ENCODE results near the gene TWIST2.

The TWIST2 gene

GRCh38 chr2:238924032-238924431 lies 76.1 kb downstream of the TWIST2 start:
- no peak for DNase-seq (ENCODE audit: low spot score)
- in situ Hi-C loops (cut with MboI; ENCODE audit: low sequenced_read_pairs, unreplicated experiment) = no loop called here
- no peak for TF ChIP-seq CTCF (IDR thresholded peaks at IDR 0.05; ENCODE audit: borderline replicate concordance, control extremely low read depth, extremely low read depth, insufficient read depth, missing control alignments)

GRCh38 chr2:238924796-238925195 lies 76.9 kb downstream of the TWIST2 start:
- TF ChIP-seq CTCF (IDR thresholded peaks at IDR 0.05; ENCODE audit: borderline replicate concordance, control extremely low read depth, extremely low read depth, insufficient read depth, missing control alignments) = no peak
- in situ Hi-C loops (cut with MboI; ENCODE audit: low sequenced_read_pairs, unreplicated experiment) = no loop called here
- DNase-seq (ENCODE audit: low spot score) = no peak

GRCh38 chr2:238925281-238925680 lies 77.4 kb downstream of the TWIST2 start:
- in situ Hi-C loops (cut with MboI; ENCODE audit: low sequenced_read_pairs, unreplicated experiment) = no loop called here
- no peak for TF ChIP-seq CTCF (IDR thresholded peaks at IDR 0.05; ENCODE audit: borderline replicate concordance, control extremely low read depth, extremely low read depth, insufficient read depth, missing control alignments)
- no peak for DNase-seq (ENCODE audit: low spot score)

GRCh38 chr2:238925816-238926521 lies 78.1 kb downstream of the TWIST2 start:
- no peak for DNase-seq (ENCODE audit: low spot score)
- TF ChIP-seq CTCF (IDR thresholded peaks at IDR 0.05; ENCODE audit: borderline replicate concordance, control extremely low read depth, extremely low read depth, insufficient read depth, missing control alignments) = no peak
- in situ Hi-C loops (cut with MboI; ENCODE audit: low sequenced_read_pairs, unreplicated experiment) = no loop called here

GRCh38 chr2:238926761-238927611 lies 79.1 kb downstream of the TWIST2 start:
- TF ChIP-seq CTCF (IDR thresholded peaks at IDR 0.05; ENCODE audit: borderline replicate concordance, control extremely low read depth, extremely low read depth, insufficient read depth, missing control alignments) = no peak
- in situ Hi-C loops (cut with MboI; ENCODE audit: low sequenced_read_pairs, unreplicated experiment) = no loop called here

GRCh38 chr2:238927746-238928519 lies 80.0 kb downstream of the TWIST2 start:
- in situ Hi-C loops (cut with MboI; ENCODE audit: low sequenced_read_pairs, unreplicated experiment) = no loop called here
- TF ChIP-seq CTCF (IDR thresholded peaks at IDR 0.05; ENCODE audit: borderline replicate concordance, control extremely low read depth, extremely low read depth, insufficient read depth, missing control alignments) = no peak
- DNase-seq (ENCODE audit: low spot score) = no peak

More at GRCh38 chr2:238926761-238927611, 79.1 kb downstream of the TWIST2 start:
- no peak for DNase-seq (ENCODE audit: low spot score)

Measured in GM13976 (cell line).